Epithelial cell of proximal tubule (primary cell): Measurements from ENCODE around the gene VPS29. TPM values are rescaled to one million over a fixed set of nuclear protein-coding genes. Genes with fewer than 3 reads are reported as not detected.

Experiments
- DNase-seq: peaks from one replicate; pipeline ENCODE4 v3.0.0-alpha.2; 2011; ENCODE audit warnings: low read depth
- H3K4me3 ChIP-seq: 2 replicates; pipeline ENCODE4 v1.5.1; 2011; ENCODE audit warnings: low read depth, mild to moderate bottlenecking, low read length
- total RNA-seq: library from RNA; depleted of rRNA; stranded (reverse); fragments of >200 nt; gene quantifications from 2 replicates; pipeline ENCODE4 v1.2.3, GENCODE V29; 2015
- TF ChIP-seq, protein P1 (sequence below): conservative IDR thresholded peaks from 2 replicates; pipeline ENCODE4 v1.5.1; 2012; ENCODE audit warnings: low read depth, mild to moderate bottlenecking, low read length

Gene VPS29
- total RNA-seq, 1 donor from 2014 or later: 90.1 TPM

DNA sequence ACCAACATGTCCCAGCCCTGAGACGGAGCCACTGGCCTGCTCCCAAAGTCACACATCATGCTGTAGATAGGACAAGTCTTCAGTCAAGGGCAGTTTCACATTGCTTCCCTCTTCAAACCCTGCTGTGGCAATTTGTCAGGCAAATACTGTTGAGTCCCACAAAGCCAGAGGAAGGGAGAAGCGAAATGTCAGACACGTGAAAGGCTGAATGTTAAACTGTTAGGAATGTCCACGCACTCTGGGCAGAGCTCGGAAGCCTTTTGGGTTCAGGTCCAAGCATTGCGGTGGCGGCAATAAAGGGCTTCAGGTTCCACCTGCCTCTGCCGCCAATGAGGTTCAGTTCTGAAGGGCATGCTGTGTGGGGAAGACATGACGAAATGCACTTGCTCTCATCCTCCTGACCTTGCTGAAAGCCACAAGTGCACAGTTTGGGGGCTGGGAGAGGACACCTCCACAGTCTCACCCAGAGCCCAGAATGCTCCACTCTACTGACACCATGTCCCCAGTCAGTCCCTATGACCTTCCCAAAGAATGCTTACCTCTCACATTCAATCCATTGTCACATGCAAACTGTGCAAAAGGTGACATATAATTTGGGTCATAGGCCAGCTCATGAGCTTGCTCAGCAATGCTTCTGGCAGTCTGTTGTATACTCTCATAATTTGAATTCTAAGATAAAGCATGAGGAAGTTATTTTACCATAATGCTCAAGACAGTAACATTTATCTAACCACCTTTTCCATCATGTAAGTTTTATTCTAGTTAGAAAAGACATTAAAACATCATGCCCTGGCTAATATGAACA, 35.9 kb upstream of the VPS29 start:
- H3K4me3 ChIP-seq: no peak overlapping the region
- TF ChIP-seq, protein P1, sequence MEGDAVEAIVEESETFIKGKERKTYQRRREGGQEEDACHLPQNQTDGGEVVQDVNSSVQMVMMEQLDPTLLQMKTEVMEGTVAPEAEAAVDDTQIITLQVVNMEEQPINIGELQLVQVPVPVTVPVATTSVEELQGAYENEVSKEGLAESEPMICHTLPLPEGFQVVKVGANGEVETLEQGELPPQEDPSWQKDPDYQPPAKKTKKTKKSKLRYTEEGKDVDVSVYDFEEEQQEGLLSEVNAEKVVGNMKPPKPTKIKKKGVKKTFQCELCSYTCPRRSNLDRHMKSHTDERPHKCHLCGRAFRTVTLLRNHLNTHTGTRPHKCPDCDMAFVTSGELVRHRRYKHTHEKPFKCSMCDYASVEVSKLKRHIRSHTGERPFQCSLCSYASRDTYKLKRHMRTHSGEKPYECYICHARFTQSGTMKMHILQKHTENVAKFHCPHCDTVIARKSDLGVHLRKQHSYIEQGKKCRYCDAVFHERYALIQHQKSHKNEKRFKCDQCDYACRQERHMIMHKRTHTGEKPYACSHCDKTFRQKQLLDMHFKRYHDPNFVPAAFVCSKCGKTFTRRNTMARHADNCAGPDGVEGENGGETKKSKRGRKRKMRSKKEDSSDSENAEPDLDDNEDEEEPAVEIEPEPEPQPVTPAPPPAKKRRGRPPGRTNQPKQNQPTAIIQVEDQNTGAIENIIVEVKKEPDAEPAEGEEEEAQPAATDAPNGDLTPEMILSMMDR: no peak
- peak; percentile 55 for DNase-seq

- H3K4me3 ChIP-seq: no peak overlapping the region
- TF ChIP-seq, protein P1: no peak
- no peak for DNase-seq
These were observed 35.1 kb upstream of the VPS29 start for GRCh38 chr12:110536834-110537604.

DNA sequence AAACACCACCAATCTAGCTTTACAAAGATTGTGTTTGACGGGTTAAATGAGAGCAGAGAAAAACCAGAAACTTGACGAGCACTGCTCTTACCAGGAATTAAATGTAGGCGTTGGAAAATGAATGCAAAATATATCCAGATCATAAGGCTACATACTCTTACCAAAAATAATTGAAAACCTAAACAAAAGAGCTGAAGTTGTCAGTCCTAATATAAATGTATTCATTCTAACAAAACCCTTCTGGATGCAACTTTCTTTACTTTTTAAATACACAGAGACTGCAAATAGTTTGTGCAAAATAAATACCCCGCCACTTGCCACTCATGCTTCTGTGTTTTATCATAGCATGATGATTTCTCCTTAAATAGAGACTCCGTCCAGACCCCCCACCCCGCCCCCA, 32.9 kb upstream of the VPS29 start:
- H3K4me3 ChIP-seq: no peak overlapping the region
- TF ChIP-seq, protein P1: no peak
- DNase-seq: no peak

- TF ChIP-seq, protein P1: no peak
- no peak for DNase-seq
These were observed 31.7 kb upstream of the VPS29 start for GRCh38 chr12:110533607-110534006.

DNA sequence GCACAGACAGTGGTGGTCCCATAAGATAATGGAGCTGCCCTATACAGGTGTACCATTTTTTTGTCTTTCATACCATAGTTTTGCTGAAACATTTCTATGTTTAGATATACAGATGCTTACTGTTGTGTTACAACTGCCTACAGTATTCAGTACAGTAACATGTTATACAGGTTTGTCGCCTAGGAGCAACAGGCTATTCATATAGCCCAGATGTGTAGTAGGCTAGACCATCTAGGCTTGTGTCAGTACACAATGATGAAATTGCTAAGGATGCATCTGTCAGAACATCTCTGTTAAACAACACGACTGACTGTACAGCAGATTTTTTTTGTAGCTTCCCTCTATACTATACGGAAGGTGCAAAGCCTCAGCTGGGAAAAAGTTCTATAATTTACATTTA, 30.7 kb upstream of the VPS29 start:
- DNase-seq: no peak
- TF ChIP-seq, protein P1: no peak

More at GRCh38 chr12:110533607-110534006, 31.7 kb upstream of the VPS29 start:
- H3K4me3 ChIP-seq: no peak overlapping the region

GRCh38 chr12:110531741-110532333, 29.9 kb upstream of the VPS29 start:
- DNase-seq: no peak
- TF ChIP-seq, protein P1: no peak
- H3K4me3 ChIP-seq: no peak overlapping the region

More for the DNA sequence above, 30.7 kb upstream of the VPS29 start:
- no peak overlapping the region for H3K4me3 ChIP-seq
